ENCODE data around the gene DPYD.

DNA sequence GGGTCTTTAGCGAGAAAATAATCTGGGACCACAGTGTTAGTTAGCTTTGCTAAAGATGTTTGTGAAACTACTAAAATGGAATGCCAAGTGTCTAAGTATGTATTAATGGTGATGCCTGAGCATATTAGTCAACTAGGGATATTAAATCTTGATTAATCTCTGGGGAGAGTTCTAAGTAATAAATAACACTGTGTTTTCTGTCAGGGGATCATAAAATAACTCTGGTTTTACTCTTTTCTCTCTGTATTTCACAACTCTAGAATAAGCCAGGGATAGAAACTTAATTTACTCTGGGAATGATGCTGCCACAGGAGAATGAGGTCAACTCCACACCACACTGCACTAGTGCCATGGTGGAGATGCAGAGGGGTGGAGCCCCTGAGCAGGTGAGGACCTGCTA is 800.0 kb downstream of the DPYD start:
- no peak for TF ChIP-seq NFYB (CRISPR knock-in tag; conservative IDR thresholded peaks at IDR 0.05; ENCODE audit: low read depth)
- TF ChIP-seq, protein P1, sequence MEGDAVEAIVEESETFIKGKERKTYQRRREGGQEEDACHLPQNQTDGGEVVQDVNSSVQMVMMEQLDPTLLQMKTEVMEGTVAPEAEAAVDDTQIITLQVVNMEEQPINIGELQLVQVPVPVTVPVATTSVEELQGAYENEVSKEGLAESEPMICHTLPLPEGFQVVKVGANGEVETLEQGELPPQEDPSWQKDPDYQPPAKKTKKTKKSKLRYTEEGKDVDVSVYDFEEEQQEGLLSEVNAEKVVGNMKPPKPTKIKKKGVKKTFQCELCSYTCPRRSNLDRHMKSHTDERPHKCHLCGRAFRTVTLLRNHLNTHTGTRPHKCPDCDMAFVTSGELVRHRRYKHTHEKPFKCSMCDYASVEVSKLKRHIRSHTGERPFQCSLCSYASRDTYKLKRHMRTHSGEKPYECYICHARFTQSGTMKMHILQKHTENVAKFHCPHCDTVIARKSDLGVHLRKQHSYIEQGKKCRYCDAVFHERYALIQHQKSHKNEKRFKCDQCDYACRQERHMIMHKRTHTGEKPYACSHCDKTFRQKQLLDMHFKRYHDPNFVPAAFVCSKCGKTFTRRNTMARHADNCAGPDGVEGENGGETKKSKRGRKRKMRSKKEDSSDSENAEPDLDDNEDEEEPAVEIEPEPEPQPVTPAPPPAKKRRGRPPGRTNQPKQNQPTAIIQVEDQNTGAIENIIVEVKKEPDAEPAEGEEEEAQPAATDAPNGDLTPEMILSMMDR (IDR thresholded peaks at IDR 0.05): no peak

All from WTC11 (cell line).